ENCODE data around the gene RASD2. TPM values are rescaled to one million over a fixed set of nuclear protein-coding genes. Genes with fewer than 3 reads are reported as not detected.

Gene RASD2
- total and polyA plus RNA-seq, 9 donors: 2.9 to 22.5 (median 12.0) TPM

DNA sequence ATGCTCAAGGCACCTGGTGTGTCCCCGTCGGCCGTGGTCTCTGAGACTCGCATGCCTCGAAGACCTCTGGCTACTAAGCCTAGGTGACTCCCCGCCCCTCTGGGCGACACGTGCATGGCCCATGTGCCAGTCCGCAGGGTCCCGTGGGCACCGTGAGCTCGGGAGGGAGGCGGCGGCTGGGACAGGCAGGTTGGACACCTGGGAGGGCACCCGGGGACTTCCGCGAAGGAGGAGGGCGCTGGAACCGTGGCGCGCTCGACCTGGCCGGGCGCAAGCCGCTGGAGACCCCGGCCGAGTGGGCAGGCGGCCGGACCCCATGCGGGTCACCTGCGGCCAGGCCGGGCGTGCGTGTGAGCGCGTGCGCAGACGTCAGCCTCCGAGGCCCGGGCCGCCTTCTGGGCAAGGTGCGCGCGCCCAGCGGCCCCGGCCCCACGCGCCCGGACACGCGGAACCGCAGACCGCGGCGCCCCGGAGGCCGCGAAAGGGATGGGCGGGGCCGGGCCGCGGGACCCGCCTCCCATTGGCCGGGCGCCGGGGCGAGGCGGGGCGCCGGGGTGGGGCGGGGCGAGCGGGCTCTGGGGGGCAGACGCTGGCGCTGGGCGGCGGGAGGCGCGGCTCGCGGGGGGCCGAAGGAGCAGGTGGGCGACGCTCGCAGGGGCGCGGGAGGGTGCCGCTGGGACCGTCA lies 579 bp upstream of the RASD2 start:
- H3K27me3 ChIP-seq (ENCODE audit: control insufficient read depth, insufficient read depth, low read length): peaks cover 56% of the 10 kb centered on the region
- no peaks in the 10 kb centered on the region for H3K36me3 ChIP-seq (ENCODE audit: control insufficient read depth, insufficient read depth, low read length)
- H3K4me3 ChIP-seq (ENCODE audit: low read length): peak overlapping the region; percentile 44
- under 1% methylated on average over 86 of the region's 89 CpGs for WGBS (ENCODE audit: insufficient coverage)
- peak; percentile 51 for DNase-seq
- peaks cover 45% of the 10 kb centered on the region for H3K4me1 ChIP-seq (ENCODE audit: control insufficient read depth, insufficient read depth, low read length)
- no peaks in the 10 kb centered on the region for H3K9me3 ChIP-seq (replicated peaks; ENCODE audit: control insufficient read depth, low read depth, low read length)
- no peak overlapping the region for H3K27ac ChIP-seq (ENCODE audit: low read length)

DNA sequence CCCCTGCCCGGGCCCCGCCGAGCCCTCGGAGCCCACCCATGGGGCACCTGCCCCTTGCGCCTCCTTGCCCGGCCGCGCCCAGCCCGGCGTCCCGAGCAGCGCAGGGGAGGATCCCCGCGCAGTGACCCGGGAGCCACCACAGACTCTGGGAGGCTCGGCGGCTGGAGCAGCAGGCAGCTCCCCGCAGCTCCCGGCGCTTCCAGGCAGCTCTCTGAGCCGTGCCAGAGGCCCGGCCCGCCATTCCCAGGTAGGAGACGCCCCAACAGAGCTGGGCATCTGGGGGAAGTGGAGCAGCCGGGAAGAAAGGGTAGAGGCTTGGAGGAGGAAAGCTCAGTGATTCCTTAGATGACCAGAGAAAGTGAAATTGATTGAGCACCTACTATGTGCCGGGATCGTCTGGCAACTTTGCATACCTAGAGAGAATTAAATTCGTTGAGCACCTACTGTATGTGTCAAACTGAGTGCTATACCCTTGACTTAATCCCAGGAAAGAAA lies 670 bp downstream of the RASD2 start:
- H3K36me3 ChIP-seq (ENCODE audit: control insufficient read depth, insufficient read depth, low read length): no peaks in the 10 kb centered on the region
- H3K4me3 ChIP-seq (ENCODE audit: low read length): peak overlapping the region; percentile 41
- DNase-seq: no peak
- 1% methylated on average over 25 of the region's 28 CpGs for WGBS (ENCODE audit: insufficient coverage)
- H3K27ac ChIP-seq (ENCODE audit: low read length): no peak overlapping the region
- no peaks in the 10 kb centered on the region for H3K9me3 ChIP-seq (replicated peaks; ENCODE audit: control insufficient read depth, low read depth, low read length)
- H3K4me1 ChIP-seq (ENCODE audit: control insufficient read depth, insufficient read depth, low read length): peaks cover 52% of the 10 kb centered on the region
- H3K27me3 ChIP-seq (ENCODE audit: control insufficient read depth, insufficient read depth, low read length): peaks cover 56% of the 10 kb centered on the region

DNA sequence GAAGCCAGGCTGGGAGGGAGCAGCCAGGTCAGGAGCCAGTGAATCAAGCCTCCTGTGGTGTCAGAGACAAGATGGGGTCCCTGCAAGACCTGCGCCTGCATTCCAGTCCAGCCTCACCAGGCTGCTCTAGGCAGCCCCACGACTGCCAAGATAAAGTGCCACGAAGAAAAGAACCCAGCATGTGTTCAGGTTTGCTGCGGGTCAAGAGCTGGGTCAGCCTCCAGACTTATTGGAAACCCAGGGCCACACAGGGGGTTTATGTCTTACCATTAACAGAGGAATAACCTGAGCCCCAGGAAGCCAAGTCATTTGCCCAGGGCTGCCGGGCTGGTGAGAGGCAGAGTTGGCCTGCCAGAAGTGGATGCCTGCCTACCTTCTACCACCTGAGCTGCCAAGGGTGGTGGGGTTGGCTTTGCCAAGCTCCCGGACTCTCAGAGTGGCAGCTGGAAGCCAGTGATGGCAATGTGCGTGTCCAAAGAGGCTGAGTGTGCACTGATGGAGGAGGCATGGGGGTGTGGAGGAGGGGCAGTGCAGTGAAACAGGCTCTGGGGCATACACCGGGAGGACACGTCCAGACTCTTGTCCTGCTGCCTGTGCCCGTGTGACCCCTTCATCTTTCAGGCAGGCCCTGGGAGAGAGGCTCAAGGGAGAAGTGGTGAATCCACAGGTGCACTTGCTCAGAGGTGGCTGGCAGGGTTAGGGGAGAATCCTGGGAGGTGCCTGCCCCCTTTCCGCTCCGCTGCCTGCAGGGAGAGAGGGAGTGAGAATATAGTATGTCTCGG lies 1.7 kb downstream of the RASD2 start:
- no peak overlapping the region for H3K27ac ChIP-seq (ENCODE audit: low read length)
- peak overlapping the region; percentile 41 for H3K4me3 ChIP-seq (ENCODE audit: low read length)

DNA sequence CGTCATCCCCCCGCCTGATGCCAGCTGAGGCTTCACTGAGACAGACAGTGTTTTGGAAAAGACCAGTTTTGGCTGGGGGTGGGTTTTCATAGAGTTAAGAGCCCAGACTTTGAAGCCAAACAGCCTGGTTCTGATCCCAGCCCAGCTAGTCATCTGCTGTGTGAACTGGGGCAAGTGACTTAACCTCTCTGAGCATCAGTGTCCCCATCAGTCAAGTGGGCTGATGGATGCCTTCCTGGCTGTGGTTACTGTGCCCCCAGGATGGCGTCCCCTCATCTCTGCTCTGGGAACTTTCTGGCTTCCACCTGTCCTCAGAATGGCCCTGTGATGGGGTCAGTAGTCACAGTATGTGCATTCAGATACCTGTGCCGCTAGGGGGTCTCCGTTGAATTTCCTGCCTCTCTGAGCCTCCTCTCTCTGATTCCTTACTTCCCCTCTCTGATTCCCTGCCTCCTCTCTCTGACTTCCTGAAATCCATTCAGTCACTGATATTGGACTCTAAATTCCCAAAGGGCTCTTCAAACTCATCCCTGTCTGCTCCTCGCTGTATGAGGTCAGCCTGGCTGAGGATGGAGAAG lies 2.4 kb downstream of the RASD2 start:
- Histone ChIP-seq H3K27me3 (ENCODE audit: control insufficient read depth, insufficient read depth, low read length) (peaks cover 61% of the 10 kb centered on the region), H3K27ac (ENCODE audit: low read length) (no peak overlapping the region), H3K4me3 (ENCODE audit: low read length) (peak overlapping the region; percentile 10), H3K36me3 (ENCODE audit: control insufficient read depth, insufficient read depth, low read length) (no peaks in the 10 kb centered on the region), H3K9me3 (replicated peaks; ENCODE audit: control insufficient read depth, low read depth, low read length) (no peaks in the 10 kb centered on the region), H3K4me1 (ENCODE audit: control insufficient read depth, insufficient read depth, low read length) (peaks cover 54% of the 10 kb centered on the region)
- no peak for DNase-seq
- WGBS (ENCODE audit: insufficient coverage): 52% methylated on average over 5 of the region's 6 CpGs

More for the DNA sequence above, 1.7 kb downstream of the RASD2 start:
- DNase-seq: no peak
- H3K9me3 ChIP-seq (replicated peaks; ENCODE audit: control insufficient read depth, low read depth, low read length): no peaks in the 10 kb centered on the region
- peaks cover 52% of the 10 kb centered on the region for H3K4me1 ChIP-seq (ENCODE audit: control insufficient read depth, insufficient read depth, low read length)
- H3K36me3 ChIP-seq (ENCODE audit: control insufficient read depth, insufficient read depth, low read length): no peaks in the 10 kb centered on the region
- WGBS (ENCODE audit: insufficient coverage): 55% methylated on average over 13 of the region's 13 CpGs
- H3K27me3 ChIP-seq (ENCODE audit: control insufficient read depth, insufficient read depth, low read length): peaks cover 60% of the 10 kb centered on the region

DNA sequence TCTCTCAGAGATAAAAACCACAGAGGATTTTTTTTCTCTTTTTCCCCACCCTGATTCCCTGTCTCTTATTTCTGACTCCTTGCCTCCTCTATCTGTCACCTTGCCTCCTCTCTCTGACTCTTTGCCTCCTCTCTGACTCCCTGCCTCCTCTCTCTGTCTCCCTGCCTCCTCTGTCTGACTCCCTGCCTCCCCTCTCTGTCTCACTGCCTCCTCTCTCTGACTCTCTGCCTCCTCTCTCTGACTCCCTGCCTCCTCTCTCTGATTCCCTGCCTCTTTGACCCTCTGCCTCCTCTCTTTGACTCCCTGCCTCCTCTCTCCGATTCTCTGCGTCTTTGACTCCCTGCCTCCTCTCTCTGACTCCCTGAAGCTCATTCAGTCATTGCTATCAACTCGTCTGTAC lies 3.1 kb downstream of the RASD2 start:
- 73% methylated on average over 2 of the region's 3 CpGs for WGBS (ENCODE audit: insufficient coverage)
- Histone ChIP-seq H3K4me1 (ENCODE audit: control insufficient read depth, insufficient read depth, low read length) (peaks cover 60% of the 10 kb centered on the region), H3K36me3 (ENCODE audit: control insufficient read depth, insufficient read depth, low read length) (no peaks in the 10 kb centered on the region), H3K27ac (ENCODE audit: low read length) (no peak overlapping the region), H3K9me3 (replicated peaks; ENCODE audit: control insufficient read depth, low read depth, low read length) (no peaks in the 10 kb centered on the region), H3K4me3 (ENCODE audit: low read length) (no peak overlapping the region), H3K27me3 (ENCODE audit: control insufficient read depth, insufficient read depth, low read length) (peaks cover 62% of the 10 kb centered on the region)
- no peak for DNase-seq

DNA sequence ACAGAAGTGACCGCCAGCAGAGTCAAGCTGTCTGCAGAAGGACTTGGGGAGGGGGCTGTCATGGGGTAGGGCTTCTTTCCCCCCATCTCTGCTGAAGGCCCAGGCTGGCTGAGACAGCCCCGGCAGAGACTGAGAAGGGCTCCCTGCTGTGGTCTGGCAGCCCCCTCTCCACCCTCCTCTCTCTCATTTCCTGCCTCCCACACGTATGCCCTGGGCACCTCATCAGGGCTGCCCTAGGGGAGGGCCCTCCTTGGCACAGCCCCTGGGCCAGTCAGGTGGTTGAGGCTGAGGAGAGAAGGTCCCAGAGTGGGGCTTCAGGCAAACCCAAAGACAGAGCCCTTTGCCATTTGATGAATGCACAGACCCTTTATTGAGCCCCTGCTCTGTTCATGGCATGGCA lies 3.6 kb downstream of the RASD2 start:
- Histone ChIP-seq H3K9me3 (replicated peaks; ENCODE audit: control insufficient read depth, low read depth, low read length) (no peaks in the 10 kb centered on the region), H3K36me3 (ENCODE audit: control insufficient read depth, insufficient read depth, low read length) (no peaks in the 10 kb centered on the region), H3K4me3 (ENCODE audit: low read length) (no peak overlapping the region), H3K27me3 (ENCODE audit: control insufficient read depth, insufficient read depth, low read length) (peaks cover 59% of the 10 kb centered on the region), H3K4me1 (ENCODE audit: control insufficient read depth, insufficient read depth, low read length) (peaks cover 65% of the 10 kb centered on the region), H3K27ac (ENCODE audit: low read length) (peak overlapping the region; percentile 75)
- DNase-seq: no peak
- no CpG with 5 or more reads among the region's 3 CpGs for WGBS (ENCODE audit: insufficient coverage)

DNA sequence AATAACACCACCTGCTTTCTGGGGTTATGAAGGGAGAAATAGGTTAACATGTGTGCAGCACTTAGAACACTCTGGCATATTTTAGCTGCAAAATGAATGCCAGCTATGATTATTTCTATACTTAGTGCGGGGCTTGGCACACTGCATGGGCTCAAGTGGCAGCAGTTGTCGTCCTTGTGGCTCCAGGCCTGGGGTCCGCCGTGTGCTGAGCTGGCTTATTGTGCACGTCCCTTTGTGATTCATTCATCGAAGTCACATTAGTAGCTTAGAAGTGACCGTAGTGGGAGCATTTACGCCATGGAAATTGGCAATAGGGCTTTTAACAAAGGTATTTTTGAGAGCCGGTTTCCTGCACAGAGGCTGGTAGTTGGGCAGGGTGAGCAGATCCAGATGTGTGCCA lies 4.2 kb downstream of the RASD2 start:
- no peaks in the 10 kb centered on the region for H3K36me3 ChIP-seq (ENCODE audit: control insufficient read depth, insufficient read depth, low read length)

DNA sequence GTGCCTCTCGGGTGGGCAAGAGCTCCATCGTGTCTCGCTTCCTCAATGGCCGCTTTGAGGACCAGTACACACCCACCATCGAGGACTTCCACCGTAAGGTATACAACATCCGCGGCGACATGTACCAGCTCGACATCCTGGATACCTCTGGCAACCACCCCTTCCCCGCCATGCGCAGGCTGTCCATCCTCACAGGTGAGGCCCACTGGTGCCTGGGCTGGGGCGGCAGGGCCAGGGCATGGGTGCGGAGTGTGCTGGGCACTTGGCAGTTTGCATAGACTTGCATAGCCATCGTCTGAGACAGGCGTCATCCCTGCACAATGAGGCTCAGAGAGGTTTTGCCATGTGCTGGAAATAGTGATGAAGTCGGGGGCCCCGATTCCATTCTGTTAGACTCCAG lies 6.3 kb downstream of the RASD2 start:
- H3K36me3 ChIP-seq (ENCODE audit: control insufficient read depth, insufficient read depth, low read length): peaks cover 1% of the 10 kb centered on the region
- H3K27me3 ChIP-seq (ENCODE audit: control insufficient read depth, insufficient read depth, low read length): peaks cover 36% of the 10 kb centered on the region
- H3K4me3 ChIP-seq (ENCODE audit: low read length): no peak overlapping the region
- H3K27ac ChIP-seq (ENCODE audit: low read length): no peak overlapping the region
- no peak for DNase-seq
- H3K9me3 ChIP-seq (replicated peaks; ENCODE audit: control insufficient read depth, low read depth, low read length): no peaks in the 10 kb centered on the region
- WGBS (ENCODE audit: insufficient coverage): 87% methylated on average over 18 of the region's 18 CpGs
- peaks cover 67% of the 10 kb centered on the region for H3K4me1 ChIP-seq (ENCODE audit: control insufficient read depth, insufficient read depth, low read length)

More for the DNA sequence above, 4.2 kb downstream of the RASD2 start:
- H3K27ac ChIP-seq (ENCODE audit: low read length): peak overlapping the region; percentile 75
- DNase-seq: no peak
- no peak overlapping the region for H3K4me3 ChIP-seq (ENCODE audit: low read length)
- H3K9me3 ChIP-seq (replicated peaks; ENCODE audit: control insufficient read depth, low read depth, low read length): no peaks in the 10 kb centered on the region
- H3K4me1 ChIP-seq (ENCODE audit: control insufficient read depth, insufficient read depth, low read length): peaks cover 69% of the 10 kb centered on the region
- 81% methylated on average over 7 of the region's 9 CpGs for WGBS (ENCODE audit: insufficient coverage)
- H3K27me3 ChIP-seq (ENCODE audit: control insufficient read depth, insufficient read depth, low read length): peaks cover 52% of the 10 kb centered on the region

DNA sequence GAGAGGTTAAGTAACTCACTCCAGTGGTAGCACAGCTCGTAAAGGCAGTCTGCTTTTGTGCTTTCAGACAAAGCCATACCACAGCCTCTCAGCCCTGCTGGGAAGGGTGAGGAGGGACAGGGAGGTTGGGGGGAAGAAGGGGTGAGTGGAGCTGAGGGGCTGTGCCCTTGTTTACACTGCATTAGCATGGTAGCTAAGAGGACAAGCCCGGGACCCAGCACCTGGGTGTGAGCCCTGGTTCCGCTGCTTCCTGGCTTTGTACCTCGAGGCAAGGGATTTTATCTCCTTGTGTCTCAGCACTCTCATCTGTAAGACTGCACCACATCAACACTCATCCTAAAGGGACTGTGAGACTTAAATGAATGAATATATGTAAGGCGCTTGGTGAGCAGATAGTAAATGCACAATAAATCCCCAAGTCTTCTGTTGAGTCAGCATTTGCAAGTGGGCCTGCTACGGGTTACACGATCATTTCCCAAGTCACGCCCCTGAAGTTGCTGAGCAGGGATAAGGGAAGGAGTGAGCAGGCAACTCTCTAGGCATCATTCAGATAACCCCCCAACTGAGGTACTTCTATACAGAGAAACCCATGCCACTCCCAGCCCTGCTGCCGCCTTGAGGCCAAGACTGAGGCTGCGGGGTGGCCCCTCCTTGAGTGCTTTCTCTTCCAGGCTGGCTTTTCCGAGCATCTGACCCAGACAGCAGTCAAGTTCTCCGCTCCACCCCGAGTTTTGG lies 7.5 kb downstream of the RASD2 start:
- no peak for DNase-seq
- H3K36me3 ChIP-seq (ENCODE audit: control insufficient read depth, insufficient read depth, low read length): peaks cover 3% of the 10 kb centered on the region
- 63% methylated on average over 7 of the region's 13 CpGs for WGBS (ENCODE audit: insufficient coverage)
- no peaks in the 10 kb centered on the region for H3K9me3 ChIP-seq (replicated peaks; ENCODE audit: control insufficient read depth, low read depth, low read length)
- H3K27ac ChIP-seq (ENCODE audit: low read length): no peak overlapping the region
- H3K4me3 ChIP-seq (ENCODE audit: low read length): no peak overlapping the region
- H3K4me1 ChIP-seq (ENCODE audit: control insufficient read depth, insufficient read depth, low read length): peaks cover 62% of the 10 kb centered on the region
- H3K27me3 ChIP-seq (ENCODE audit: control insufficient read depth, insufficient read depth, low read length): peaks cover 23% of the 10 kb centered on the region

Measured in muscle of leg (tissue), 11 donors.